Head of caudate nucleus (tissue), 42 donors: Measurements from ENCODE around the gene FAM114A1.
"Not testable (repeated sequence)": the region's sequence is repeated elsewhere in the genome, so short reads cannot be mapped to it uniquely, and the experiment has no call there.

Source experiments
- DNase-seq, 42 donors: peaks; one replicate each; pipeline versions ENCODE4 v3.0.0 to v3.0.0-alpha.2; 2020 to 2021; ENCODE audit warnings: mixed read lengths in 7 of 42
- intact Hi-C: fragments of 100-400 bp; cut with DNase I; formaldehyde crosslinking; loops from one replicate; pipeline ENCODE4 v1.15.0; 2022

The FAM114A1 gene

DNA sequence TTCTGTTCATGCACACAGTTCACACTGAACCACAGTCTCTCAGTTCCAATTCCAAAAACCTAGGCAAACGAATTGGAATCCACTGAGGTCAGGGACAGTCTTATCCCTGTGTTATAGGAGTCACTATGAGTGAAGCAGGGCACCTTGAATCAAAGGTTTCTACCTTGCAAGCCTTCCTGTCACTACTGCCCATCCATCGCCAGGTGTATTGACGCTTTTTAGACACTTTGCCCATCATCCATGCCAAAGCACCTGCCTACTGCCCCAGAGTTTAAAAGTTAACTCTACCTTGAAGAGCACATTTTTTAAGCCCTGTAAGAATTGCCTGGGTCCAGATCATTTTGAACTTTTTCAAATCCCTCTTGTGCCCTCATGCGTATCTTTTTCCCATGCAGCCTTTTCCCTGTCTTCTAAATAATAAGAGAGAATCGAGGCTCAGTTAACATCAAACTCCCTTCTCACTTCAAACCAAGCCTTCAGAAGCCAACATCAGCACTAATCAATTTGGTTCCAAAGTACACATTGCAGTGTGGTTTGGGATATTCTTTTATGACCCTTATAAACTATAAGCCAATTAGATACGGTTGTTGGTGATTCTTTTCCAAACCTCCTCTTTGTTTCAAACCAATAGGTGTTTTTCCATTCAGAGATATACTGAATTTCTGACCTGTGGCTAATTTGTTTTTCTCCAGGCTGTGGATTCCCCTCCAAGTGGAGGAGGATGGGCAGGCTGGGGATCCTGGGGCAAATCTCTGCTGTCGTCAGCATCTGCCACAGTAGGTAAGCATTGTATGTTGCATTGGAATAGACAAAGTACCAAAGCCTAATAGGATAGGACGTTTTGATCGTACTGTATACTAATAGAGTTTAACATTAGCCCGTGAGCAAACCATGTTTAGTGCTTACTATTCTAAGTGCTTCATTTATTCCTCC, 23.7 kb downstream of the FAM114A1 start:
- DNase-seq, result no peak
- intact Hi-C loops, result no loop called here

DNA sequence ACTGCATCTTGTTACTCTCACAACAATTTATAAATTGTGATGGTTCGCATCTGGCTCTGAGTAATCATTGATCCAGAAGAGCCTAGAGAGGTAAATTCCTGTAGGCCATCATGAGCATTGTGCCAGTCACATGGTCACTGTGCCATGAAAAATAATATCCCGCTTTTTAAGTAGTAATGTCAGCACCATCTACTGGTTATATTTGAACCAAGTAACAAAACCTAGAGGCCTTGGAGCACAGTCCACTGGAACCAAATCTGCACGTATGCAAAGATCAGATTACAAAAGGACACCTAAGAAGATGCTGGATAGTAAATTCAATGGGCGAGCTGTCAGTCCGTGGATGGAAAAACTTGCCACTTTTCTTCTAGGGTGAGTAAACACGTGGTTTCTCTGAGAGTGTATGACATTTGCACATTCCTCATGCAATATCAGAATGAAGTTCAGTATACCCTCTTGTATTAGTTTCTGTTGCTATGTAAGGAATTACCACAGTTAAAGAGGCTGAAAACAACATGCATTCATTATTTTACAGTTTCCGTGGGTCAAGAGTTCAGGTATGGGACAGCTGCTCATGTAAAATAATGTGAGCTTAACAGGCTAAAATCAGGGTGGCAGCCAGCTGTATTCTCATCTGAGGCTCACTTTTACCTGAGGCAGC, 26.8 kb downstream of the FAM114A1 start:
- intact Hi-C loops, result no loop called here
- DNase-seq, result no peak

DNA sequence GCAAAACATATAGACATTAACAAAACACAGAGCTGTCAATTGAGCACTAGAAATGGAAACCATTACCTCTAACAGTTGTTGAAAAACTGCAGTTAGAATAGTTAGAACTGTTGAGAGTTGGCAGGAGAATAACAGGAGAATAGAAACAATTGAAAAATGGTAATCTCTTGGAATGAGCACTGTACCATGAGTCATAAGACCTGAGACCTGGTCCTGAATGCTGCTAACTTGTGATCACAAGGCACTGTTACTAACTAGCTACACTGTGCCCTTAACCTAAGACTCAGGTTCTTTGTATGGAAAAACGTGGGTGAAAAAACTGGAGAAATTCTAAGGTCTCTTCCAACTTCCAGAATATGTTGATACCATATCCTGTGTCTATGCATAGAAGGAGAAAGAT, 29.3 kb downstream of the FAM114A1 start:
- no peak for DNase-seq

DNA sequence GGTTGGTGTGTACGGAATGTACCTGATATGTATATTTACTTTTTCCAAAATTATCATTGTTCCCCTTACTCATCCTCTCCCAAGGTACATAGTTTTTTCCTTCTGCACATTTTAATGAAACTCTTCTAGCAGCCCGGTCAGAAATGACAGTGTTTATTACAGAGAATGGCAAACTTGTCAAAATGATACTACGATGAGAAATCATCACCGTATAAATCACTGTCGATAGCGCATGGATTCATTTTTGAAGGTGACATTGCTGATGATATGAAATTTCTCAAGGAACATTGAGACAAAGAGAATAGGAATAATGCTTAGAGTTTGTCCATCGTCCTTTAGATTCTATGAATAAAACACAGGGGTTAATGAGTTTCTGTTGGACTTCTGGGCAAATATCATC, 30.6 kb downstream of the FAM114A1 start:
- DNase-seq, result no peak
- intact Hi-C loops, result no loop called here

More for the DNA sequence above, 29.3 kb downstream of the FAM114A1 start:
- intact Hi-C loops, result no loop called here

DNA sequence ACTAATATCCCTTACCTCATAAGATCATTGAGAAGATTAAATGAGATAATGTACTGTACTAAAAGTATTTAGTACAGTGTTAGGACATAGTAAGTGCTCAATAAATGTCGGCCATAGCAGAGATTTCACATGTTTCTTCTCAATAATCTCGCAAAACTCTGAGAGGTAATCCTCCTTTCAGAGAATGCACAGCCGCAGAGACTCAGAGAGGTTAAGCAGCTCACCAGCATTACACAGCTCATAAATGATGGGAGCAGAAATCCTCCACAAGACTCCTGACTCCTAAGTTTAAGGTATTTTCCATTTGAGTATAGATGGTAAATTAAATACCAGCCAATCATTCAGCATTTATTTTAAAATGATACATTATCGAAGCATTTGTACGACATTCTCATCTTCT, 34.6 kb downstream of the FAM114A1 start:
- no peak for DNase-seq
- intact Hi-C loops, result loop anchor here (5.0 to 10.0 kb wide), 3 partner anchors 235 to 553 kb away; partner anchors contain the start of genes LIAS, RPL9 and WDR19

DNA sequence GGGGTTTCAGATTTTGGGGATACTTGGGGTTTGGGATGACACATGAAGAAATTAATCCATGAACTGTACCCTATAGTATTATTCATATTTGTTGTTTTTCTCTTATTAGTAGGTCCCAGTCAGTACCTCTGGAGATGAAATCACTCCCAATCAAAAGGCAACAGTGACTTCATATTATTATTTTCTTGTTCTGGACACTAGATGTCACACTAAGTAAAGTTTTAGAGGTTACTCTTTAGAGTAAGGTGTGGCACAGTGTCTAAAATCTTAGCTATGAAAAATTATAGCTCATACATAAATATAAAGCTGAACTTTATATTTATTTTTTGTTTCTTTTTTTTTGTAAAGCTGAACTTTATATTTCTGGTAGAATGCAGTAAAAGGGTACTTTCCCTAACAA, 35.1 kb downstream of the FAM114A1 start:
- DNase-seq, result no peak
- intact Hi-C loops, result loop anchor here (5.0 to 10.0 kb wide), 3 partner anchors 235 to 552 kb away; partner anchors contain the start of genes LIAS, RPL9 and WDR19

DNA sequence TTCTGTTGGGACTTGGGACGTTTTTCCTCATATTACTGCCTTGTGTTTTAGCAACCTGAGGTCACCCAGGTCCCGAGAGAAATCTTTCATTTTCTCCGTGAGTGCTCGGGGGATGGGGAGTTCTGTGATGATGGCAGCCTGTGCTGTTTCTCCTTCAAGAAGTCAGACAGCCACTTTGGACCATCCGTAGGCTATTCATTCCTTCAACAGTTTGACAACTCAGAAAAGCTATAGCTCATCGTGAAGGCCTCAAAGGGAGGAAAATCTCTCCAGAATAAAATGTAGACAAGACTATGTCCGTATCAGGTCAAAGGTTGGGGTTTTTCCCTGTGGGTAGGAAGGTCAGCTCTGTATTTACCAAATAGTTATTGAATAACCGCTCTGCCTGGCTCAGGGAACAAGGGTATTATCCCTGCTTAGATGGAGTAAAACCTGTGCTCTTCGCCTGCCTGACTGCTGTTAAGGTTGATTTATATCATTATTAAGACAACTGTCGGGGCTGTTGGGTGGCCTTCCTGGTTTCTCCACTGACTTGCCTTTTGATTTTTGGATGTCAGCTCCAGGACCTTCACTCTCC, 36.6 kb downstream of the FAM114A1 start:
- intact Hi-C loops, result loop anchor here (5.0 to 10.0 kb wide), 3 partner anchors 233 to 551 kb away; partner anchors contain the start of genes LIAS, RPL9 and WDR19
- no peak for DNase-seq

DNA sequence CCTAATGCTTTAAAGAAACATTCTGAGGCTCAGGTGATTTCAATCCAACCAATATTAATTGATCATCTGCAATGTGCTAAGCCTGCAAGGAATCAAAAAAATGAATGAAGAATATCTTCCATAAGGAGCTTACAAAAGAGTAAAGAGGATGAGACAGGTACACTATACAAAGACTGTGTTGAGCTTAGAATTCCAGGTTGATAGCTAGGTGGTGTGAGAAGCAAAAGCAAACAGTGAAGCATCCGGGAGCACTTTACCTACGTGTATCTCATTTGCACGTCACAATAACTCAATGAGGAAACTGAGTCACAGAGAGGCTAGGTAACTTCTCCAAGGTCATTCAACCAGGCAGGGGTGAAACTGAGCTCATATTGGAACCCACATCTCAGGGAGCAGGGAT, 37.1 kb downstream of the FAM114A1 start:
- intact Hi-C loops, result loop anchor here (5.0 to 10.0 kb wide), 3 partner anchors 233 to 550 kb away; partner anchors contain the start of genes LIAS, RPL9 and WDR19
- DNase-seq, result no peak

DNA sequence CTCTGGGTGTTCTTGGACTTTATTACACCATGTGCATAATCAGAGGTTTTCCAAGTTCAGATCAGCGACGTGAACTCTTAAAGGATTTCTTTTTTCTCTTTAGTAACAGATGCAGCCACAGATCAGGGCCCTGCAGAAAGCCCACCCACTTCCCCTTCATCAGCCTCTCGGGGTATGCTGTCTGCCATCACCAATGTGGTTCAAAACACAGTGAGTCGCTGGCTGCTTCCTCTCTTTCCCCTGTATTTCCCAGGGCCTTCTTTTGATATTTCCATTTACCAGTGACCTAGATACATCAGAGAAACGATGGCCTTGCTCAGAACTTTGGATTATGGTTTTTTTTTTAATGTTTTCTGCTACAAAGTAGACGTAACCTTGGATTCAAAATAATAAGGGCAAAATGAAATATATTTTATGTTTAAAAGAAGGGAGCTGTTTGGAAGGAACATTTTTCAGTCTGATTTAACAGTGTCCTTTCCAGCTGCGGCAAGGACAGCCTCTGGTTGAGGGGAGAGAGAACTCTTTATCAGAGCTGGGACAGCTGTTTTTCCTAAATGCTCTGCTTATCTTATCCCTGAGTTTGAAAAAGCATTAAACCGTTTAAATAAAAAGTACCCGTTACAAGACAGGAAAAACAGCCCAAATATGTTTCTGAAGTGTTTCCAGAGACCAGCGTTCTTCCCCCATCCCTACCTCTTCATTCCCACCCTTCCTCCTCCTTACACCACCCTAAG, 38.2 kb downstream of the FAM114A1 start:
- intact Hi-C loops, result loop anchor here (10.0 kb wide), 1 partner anchor 549 kb away; the partner anchor contains the start of genes LIAS and RPL9
- no peak for DNase-seq

DNA sequence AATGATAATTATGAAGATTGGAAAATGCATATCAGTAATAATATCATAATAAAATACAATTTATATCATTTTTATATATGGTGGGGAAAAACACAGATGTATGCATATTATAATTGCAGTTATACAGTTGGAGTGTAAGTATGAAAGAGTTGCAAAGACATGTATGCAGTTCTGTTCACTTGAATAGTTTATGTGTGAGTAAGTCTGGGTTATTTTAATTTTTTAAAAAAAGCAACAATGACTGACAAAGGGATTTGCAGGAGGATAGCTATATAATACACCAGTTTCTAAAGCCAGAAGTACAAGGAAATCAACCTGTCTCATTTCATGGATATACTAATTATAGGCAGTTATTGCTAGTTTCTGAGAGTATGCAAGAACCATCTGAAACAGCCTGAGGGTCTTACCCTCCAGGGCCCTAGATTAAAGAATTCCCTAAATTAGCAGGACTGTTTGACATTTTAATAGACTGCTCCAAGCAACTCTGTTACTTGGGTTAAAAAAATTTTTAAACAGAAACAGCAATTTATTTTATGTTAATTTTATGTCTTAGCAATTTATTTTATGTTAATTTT, 40.2 kb downstream of the FAM114A1 start:
- DNase-seq, result no peak
- intact Hi-C loops, result loop anchor here (10.0 kb wide), 1 partner anchor 547 kb away; the partner anchor contains the start of genes LIAS and RPL9

DNA sequence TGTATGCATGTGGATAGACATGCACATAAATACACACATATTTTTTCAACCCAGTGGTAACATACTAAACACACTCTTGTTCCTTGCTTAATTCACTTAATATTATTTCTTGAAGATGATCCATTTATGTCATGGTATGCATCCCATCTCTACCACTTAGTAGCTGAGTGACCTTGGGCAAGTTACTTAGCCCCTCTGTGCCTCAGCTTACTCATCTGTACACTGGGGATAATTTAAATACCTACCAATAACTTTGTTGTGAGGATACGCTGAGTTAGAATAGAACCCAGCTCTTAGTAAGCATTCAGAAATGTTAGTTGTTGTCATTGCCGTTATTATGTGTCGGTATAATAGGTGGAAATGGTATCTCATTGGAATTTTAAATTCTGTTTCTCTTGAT, 41.4 kb downstream of the FAM114A1 start:
- DNase-seq, result no peak
- intact Hi-C loops, result loop anchor here (10.0 kb wide), 1 partner anchor 546 kb away; the partner anchor contains the start of genes LIAS and RPL9

DNA sequence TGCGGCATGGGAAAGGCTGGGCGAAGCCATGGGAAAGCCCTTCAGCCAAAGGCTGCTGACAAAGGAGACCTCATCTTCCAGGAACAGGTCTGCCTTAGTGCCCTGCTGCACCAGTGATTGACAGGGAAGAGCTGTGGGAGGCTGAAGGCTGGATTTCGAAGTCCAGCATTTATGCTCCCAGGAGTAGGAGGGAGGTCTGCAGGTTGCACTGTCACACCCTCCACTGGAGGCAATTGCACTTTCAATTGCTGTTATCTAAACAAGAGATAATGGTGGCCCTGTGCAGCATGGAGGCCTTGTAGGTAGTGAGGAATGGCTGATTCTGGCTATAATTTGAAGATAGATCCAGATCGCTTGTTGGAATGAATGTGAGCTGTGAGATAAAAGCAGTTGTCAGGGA, 43.7 kb downstream of the FAM114A1 start:
- intact Hi-C loops, result no loop called here
- DNase-seq, result no peak

DNA sequence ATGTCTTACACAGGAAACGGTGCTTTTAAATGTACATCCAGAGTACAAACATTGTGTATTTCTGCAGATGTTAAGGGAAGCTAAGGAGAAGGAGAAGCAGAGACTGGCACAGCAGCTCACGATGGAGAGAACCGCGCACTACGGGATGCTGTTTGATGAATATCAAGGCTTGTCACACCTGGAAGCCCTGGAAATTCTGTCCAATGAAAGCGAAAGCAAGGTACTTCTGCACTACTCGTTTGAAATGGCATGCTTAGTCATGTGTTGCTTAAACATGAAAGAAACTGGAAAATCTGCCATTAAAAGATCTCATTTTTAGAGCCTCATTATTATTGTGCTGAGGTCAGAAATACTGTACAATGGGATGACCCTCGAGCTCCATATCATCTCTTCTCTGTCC, 47.2 kb downstream of the FAM114A1 start:
- intact Hi-C loops, result no loop called here

DNA sequence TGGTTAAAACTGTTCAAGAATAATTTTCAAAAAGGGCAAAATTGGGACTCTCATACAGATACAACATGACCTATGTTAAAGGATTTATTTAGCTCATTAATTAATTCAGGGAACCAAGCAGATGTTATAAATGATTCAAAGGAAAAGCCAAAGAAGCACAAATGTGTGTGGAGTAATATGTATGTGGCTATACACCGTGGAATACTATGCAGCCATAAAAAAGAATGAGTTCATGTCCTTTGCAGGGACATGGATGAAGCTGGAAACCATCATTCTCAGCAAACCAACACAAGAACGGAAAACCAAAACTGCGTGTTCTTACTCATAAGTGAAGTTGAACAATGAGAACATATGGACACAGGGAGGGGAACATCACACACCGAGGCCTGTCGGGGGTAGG, 48.7 kb downstream of the FAM114A1 start:
- intact Hi-C loops, DNase-seq: not testable (repeated sequence)

More for the DNA sequence above, 47.2 kb downstream of the FAM114A1 start:
- no peak for DNase-seq

DNA sequence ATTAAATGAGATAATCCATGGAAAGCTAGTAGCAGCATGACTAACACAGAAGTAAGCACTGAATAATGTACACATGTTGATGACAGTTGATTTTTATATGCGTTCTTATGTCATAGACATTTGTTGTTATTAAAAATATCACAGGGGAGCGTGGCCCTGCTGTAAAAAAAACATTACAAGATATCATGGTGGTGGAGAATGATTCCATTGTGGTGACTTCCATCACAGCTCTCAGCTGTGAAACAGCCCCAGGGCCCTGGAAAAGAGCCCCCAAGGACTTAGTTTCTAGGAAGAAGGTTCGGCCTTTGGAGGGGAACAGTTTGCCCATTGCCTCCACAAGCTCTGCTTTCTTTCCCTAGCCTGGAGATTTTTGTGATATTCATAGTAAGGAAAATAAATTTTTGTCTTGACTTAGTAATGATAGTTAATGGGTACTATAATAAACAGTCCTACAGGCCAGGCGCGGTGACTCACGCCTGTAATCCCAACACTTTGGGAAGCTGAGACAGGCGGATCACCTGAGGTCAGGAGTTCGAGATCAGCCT, 49.9 kb downstream of the FAM114A1 start:
- no peak for DNase-seq
- intact Hi-C loops, result no loop called here

DNA sequence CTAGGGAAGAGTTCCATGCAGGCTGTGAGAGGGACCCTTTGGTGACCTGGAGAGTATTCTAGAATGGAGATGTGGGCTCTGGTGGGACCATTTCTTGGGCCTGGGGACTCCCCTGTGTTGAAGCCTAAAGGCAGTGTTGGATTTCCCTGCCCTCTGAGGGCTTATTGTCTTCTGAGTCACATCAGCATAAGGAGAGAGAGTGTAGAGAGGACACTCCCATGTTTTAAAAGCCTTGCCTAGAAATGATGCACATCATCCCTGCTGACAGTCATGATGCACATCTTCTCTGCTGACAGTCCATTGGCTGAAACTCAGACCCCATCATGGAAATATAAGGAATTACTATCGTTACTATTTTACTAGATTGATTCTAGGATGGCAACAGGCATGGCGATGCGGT, 51.9 kb downstream of the FAM114A1 start:
- DNase-seq, result no peak
- intact Hi-C loops, result no loop called here

DNA sequence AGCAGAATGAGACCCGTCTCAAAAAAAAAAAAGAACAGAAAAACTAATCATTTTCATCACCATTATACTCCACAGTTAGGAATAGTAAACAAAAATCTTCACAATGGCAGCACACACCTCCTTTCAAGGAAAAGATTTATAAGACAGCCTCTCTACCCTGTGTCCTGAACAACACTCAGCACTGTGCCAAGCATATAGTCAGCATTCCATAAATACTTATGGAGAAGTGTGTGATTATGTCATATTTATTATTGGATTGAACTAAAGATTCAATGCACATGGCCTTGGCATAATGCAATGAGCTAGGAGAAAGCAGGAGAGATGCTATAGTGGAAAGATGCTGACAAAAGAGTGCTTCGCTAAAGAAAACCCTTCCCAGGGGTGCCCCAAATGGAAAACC, 52.6 kb downstream of the FAM114A1 start:
- DNase-seq, result no peak
- intact Hi-C loops, result no loop called here

DNA sequence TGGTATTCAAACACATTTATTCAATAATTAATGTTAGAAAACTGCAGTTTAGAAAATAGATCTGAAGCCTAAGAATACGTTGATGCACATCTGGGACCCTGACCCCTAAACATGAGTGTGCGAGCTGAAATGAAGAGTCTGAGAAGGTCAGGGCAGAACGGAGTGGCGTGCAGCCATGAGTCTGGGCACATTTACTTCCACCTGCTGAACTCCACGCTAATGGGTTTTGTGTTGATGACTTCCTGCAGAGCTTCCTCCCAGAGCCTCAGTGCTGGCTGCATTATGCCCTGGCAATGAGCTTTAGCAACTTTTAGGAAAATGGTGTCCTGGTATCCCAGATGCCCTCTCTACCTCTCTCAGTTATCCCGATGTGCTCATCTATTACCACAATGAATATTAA, 53.1 kb downstream of the FAM114A1 start:
- intact Hi-C loops, result no loop called here
- no peak for DNase-seq
